Left renal pelvis (tissue), 4 donors: ENCODE data around the gene PDZD2. TPM values are rescaled to one million over a fixed set of nuclear protein-coding genes. Genes with fewer than 3 reads are reported as not detected.
A peak's percentile ranks its signal among the peaks of the same experiment; 100 is the strongest.
"Not testable (repeated sequence)": the region's sequence is repeated elsewhere in the genome, so short reads cannot be mapped to it uniquely, and the experiment has no call there.

Source experiments
- DNase-seq, 4 donors: peaks; one replicate each; pipeline ENCODE4 v3.0.0-alpha.2; 2013; ENCODE audit warnings: low read depth in 4 of 4, low spot score in 3 of 4
- polyA plus RNA-seq, 4 donors: library from polyadenylated mRNA; unstranded; fragments of 120-200 nt; gene quantifications; one replicate each; pipeline ENCODE4 v1.2.1, GENCODE V29; 2013; ENCODE audit not compliant: insufficient read length in 4 of 4

The PDZD2 gene
- polyA plus RNA-seq, 4 donors: 17.3 to 27.0 (median 18.7) TPM

DNA sequence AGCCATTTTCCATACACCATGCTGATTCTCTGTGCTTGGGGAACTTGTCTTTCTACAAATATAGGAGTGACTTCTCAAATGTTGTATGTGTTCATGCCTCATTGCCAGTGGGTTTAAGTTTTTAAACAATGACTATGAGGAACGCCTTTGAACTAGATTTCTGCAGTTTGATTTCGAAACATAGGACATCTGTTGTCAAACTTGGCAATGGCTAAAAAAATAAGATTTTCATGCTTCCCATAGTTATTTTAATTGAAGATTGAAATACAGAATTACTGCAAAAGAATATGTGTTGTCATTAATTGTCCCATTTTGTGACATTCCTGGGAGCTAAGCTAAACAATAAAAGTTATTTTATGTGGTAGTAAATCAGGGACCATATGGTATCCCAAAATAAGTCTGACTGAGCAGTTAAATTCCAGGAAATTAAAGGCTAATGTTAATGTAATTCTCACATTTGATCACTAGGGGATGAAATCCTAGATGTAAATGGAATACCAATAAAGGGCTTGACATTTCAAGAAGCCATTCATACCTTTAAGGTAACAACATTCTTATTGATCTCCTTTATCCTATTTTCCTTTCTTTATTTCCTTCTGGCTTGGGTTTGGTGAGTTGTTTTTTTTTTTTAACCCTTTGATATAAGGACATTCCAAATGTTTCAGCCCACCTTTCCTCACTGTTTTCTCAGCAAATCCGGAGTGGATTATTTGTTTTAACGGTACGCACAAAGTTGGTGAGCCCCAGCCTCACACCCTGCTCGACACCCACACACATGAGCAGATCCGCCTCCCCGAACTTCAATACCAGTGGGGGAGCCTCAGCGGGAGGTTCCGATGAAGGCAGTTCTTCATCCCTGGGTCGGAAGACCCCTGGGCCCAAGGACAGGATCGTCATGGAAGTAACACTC, 418.5 kb downstream of the PDZD2 start:
- no peak for DNase-seq

DNA sequence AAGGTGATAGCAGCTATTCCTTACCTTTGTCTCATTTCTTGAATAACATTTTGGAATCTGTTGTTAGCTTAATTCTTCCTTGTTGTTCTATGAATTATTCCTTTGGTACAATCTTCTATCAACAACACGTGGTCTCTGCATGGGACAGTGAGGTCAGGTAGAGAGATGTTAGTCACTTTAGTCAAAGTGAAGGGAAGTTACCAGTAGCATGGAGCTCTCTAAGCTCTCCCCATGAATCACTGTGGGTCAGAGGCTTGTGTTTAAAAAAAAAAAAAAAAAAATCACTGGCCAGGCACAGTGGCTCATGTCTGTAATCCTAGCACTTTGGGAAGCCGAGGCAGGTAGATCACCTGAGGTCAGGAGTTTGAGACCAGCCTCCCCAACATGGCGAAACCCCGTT, 419.2 kb downstream of the PDZD2 start:
- no peak for DNase-seq

DNA sequence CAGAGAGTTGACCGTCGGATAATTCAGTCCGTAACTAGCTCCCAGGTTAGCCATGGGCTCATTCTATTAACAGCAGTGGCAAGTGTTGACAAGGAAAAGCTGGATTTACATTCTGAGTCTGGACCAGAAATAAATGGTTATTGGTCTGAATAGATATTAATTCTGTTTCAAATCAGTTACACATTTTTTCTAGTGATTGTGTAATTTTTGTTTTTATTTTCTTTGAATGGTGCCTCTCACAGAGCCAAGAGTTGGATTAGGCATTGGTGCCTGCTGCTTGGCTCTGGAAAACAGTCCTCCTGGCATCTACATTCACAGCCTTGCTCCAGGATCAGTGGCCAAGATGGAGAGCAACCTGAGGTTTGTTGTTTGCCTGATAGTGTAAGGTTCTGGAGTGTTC, 420.1 kb downstream of the PDZD2 start:
- DNase-seq: no peak

DNA sequence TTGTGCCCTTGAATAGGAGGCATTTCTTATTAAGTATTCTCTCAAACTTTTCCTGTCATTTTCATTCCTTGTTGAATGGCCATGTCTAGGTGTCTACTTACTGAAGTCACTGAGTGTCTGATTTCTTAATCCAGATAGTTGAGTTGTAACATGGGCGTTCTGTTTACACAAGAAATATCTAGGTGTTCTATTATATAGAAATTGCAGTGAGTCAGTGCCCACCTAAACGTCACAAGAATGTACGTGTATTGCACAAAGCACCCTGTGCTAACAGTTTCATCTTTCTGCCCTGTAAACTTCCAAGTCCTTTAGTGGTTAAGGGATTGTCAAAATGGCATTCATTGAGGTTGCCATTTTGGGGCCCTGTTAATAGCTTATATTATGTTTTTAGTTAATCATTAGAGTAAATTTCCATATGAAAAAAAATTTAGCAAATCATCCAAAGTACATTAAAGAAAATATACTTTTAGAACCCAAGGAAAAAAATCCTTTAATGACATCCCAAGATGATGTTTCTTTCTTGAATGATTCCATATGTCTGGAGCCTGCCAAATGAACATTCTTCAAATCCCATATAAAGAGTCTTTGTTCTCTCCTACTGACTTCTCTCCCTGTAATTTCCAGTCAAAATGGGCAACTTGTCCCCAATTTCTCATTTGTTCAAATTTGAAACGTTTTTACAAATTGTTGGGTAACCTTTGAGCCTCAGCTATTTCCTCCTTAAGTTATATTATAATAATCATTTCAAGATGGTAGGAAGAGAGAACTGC, 421.0 kb downstream of the PDZD2 start:
- no peak for DNase-seq

DNA sequence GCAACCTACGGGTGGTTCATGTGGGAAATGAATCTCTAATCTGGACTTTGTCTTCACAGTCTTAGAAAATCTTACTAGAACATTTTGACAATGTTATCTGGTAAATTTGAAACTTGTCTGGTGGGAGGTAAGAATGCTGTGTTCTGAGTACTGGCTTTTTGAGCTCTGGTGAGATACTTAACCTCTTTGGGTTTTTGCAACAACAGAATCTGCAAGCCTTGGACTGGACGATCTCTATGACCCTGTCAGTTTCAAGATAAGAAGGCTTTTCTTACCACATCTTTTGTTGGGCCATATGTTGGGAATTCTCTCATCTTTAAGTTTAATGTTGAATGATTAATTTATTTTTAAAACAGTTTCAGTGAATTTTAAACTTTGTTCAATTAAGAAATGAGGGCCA, 422.3 kb downstream of the PDZD2 start:
- no peak for DNase-seq

DNA sequence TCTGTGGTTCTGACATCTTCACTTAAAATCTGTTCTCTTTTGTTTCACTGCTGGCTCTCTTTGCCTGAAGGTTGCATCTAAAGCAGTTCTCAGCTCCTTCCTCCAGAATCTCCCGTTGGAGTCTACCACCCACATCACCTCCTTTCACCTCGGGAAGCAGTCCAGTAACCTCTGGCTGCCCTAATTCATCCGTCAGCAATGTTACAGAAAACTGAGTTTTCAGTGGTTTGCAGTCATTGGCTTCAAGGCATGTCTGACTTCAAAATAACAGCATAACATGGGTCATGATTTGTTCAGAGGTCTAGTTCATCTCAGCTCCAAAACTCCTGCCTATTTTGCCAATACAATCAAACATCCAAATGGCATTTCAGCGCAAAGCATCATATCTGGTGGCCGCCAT, 427.5 kb downstream of the PDZD2 start:
- DNase-seq: no peak

- no peak for DNase-seq
Measured at GRCh38 chr5:32067774-32068470, 429.0 kb downstream of the PDZD2 start.

DNA sequence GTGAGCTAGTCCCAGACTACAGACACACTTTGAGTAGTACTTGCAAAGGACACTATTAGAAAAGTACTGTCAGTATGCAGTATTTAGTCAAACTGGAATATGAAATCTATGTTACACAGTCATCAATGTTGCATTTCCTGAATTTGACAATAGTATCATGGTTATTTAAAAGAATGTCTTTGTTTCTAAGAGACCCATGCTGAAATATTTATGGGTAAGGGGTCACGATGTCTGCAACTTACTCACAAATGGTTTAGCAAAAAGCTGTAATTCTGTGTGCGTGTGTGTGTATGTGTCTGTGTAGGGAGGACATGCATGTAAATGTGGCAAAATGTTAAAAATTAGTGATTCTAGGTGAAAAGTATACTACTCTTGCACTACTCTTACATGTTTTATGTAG, 429.6 kb downstream of the PDZD2 start:
- no peak for DNase-seq

- DNase-seq: no peak
Measured at GRCh38 chr5:32069396-32069795, 430.5 kb downstream of the PDZD2 start.

DNA sequence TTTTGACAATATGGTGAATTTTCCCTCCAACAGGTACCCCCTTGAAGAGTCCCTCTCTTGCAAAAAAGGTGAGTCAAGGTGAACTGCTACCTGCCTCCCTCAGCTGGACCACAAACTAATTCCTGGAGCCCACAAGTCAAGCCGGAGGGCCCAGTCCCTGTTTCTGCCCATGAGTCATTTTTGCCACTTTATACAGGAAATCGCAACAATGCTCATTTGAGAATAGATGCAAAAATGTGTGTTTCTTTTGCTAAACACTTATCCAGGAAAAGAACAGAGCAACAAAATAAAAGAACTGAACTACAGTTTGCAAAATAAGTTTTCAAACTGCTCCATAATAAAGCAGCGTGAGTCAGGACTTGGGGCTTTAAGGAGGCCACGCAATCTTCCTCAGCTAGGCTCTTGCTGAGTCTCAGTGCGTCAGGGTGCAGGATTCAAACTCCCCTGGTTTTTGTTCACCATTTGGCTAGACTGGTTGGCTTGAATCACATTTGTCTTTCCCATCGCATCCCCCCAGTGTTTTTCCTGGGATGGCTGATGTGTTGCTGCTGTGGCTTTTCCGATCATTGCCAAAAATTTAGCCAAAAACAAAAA, 432.5 kb downstream of the PDZD2 start:
- DNase-seq: no peak

GRCh38 chr5:32072054-32072453, 433.1 kb downstream of the PDZD2 start:
- DNase-seq: no peak

GRCh38 chr5:32074401-32074800, 435.5 kb downstream of the PDZD2 start:
- DNase-seq: peak in 2 of 4 donors; percentile 56 to 57

GRCh38 chr5:32076699-32077695, 438.1 kb downstream of the PDZD2 start:
- DNase-seq: peak in 1 of 4 donors; percentile 39

GRCh38 chr5:32078855-32079254, 439.9 kb downstream of the PDZD2 start:
- DNase-seq: not testable (repeated sequence)

DNA sequence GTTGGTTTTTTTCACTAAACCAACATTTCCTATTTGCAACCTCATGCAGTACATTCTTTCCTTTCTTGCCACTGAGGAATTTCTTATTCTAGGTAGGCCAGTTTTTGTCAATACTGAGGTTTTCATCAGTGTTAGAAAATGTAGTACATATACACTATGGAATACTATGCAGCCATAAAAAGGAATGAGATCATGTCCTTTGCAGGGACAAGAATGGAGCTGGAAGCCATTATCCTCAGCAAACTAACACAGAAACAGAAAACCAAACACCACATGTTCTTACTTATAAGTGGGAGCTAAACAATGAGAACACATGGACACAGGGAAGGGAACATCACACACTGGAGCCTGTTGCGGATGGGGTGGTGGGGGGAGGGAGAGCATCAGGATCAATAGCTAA, 441.6 kb downstream of the PDZD2 start:
- not testable (repeated sequence) for DNase-seq

- DNase-seq: no peak
Measured at GRCh38 chr5:32082701-32083100, 443.8 kb downstream of the PDZD2 start.

DNA sequence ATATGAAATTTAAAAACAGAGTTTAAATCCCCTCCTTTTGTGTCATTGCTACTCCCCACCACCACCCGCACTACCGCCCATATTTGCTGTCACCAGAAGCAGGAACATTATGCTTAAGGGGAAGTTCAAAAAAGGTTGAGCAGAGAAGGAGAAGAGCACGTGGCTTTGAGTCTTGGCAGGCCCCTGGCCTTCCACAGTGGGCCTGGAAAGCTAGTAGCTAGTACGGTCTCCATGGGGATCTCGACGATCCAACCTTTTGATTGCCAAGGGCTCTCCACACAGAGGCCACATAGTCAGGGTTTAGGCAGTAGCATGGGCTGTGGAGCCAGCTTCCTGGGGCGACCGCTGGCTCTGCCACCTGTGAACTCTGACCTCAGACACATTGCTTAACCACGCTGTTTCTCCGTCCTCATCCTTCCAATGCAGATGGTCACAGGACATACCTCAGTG, 445.1 kb downstream of the PDZD2 start:
- DNase-seq: no peak

DNA sequence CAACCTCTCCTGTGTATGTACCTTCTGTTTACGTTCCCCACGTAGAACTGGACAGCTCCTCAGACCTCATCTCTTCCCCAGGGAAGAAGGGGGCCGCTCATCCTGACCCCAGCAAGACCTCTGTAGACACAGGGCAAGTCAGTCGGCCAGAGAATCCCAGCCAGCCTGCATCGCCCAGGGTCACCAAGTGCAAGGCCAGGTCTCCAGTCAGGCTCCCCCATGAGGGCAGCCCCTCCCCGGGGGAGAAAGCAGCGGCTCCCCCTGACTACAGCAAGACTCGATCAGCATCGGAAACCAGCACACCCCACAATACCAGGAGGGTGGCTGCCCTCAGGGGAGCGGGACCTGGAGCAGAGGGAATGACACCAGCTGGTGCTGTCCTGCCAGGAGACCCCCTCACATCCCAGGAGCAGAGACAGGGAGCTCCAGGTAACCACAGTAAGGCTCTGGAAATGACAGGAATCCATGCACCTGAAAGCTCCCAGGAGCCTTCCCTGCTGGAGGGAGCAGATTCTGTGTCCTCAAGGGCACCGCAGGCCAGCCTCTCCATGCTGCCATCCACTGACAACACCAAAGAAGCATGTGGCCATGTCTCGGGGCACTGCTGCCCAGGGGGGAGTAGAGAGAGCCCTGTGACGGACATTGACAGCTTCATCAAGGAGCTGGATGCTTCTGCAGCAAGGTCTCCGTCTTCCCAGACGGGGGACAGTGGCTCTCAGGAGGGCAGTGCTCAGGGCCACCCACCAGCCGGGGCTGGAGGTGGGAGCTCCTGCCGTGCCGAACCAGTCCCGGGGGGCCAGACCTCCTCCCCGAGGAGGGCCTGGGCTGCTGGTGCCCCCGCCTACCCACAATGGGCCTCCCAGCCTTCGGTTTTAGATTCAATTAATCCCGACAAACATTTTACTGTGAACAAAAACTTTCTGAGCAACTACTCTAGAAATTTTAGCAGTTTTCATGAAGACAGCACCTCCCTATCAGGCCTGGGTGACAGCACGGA, 448.5 kb downstream of the PDZD2 start:
- DNase-seq: no peak
